Heart left ventricle (tissue), 16 donors: ENCODE results near the gene UBALD1. TPM values are rescaled to one million over a fixed set of nuclear protein-coding genes. Genes with fewer than 3 reads are reported as not detected.
A peak's percentile ranks its signal among the peaks of the same experiment; 100 is the strongest.

Experiments used
- ATAC-seq, 4 donors: fragments of 200-7000 bp; cut with Tn5 transposase; one replicate each; pipeline ENCODE4 v1.9.1; 2020 to 2022; ENCODE audit warnings: moderate library complexity in 4 of 4, mild to moderate bottlenecking in 3 of 4, moderate number of reproducible peaks in 1 of 4
- DNase-seq, 5 donors: peaks; one replicate each; pipeline ENCODE4 v3.0.0-alpha.2; 2020
- H3K27ac ChIP-seq, 12 donors: fragments of 200-600 bp; sonication (generic) in 4 of 12; one replicate each; pipeline versions ENCODE4 v1.5.0 to v1.8.0; 2016 to 2022; ENCODE audit warnings: mild to moderate bottlenecking in 2 of 12
- H3K27me3 ChIP-seq, 9 donors: fragments of 200-600 bp; sonication (generic) in 2 of 9; one replicate each; pipeline versions ENCODE4 v1.5.1 to v1.8.0; 2016 to 2022; ENCODE audit warnings: mild to moderate bottlenecking in 3 of 9
- H3K36me3 ChIP-seq, 9 donors: fragments of 200-600 bp; sonication (generic) in 2 of 9; one replicate each; pipeline versions ENCODE4 v1.5.0 to v1.8.0; 2018 to 2022; ENCODE audit warnings: mild to moderate bottlenecking in 2 of 9
- H3K4me1 ChIP-seq, 12 donors: fragments of 200-600 bp; sonication (generic) in 4 of 12; one replicate each; pipeline versions ENCODE4 v1.5.0 to v1.8.0; 2016 to 2022; ENCODE audit warnings: mild to moderate bottlenecking in 3 of 12
- H3K4me3 ChIP-seq, 12 donors: fragments of 200-600 bp; sonication (generic) in 4 of 12; one replicate each; pipeline versions ENCODE4 v1.5.0 to v1.8.0; 2017 to 2022; ENCODE audit warnings: mild to moderate bottlenecking in 9 of 12, moderate library complexity in 4 of 12
- H3K9me3 ChIP-seq, 12 donors: fragments of 200-600 bp; sonication (generic) in 4 of 12; one replicate each; pipeline versions ENCODE4 v1.5.0 to v1.8.0; 2016 to 2022; ENCODE audit warnings: mild to moderate bottlenecking in 1 of 12
- POLR2A ChIP-seq, 2 donors: fragments of 450-650 bp; IDR thresholded peaks; one replicate each; pipeline ENCODE4 v1.6.1; 2017; ENCODE audit warnings: antibody characterized with exemption in 2 of 2, mild to moderate bottlenecking in 2 of 2, moderate library complexity in 2 of 2
- WGBS, 4 donors: extraction: QIAGEN DNeasy Blood & Tissue Kit in 2 of 4; methylation state at CpG; one replicate each; pipeline versions ENCODE4 v1.1.5 to v1.1.7; 2013 to 2018; 5-methylcytosine and 5-hydroxymethylcytosine counted together
- intact Hi-C, 10 donors: fragments of 100-400 bp; cut with DNase I; formaldehyde crosslinking; loops; one replicate each; pipeline versions ENCODE4 v1.11.1 to v1.14.2; 2022
- polyA plus RNA-seq, 2 donors: library from polyadenylated mRNA; stranded (reverse); fragments of 200-250 nt; gene quantifications; one replicate each; pipeline ENCODE4 v1.2.3, GENCODE V29; 2013
- total RNA-seq, 9 donors: library from RNA; depleted of rRNA in 2 of 9; stranded (reverse); fragments of >200 nt in 2 of 9; fragmentation: NEBNext Ultra II Directional in 3 of 9; extraction: Animal tissue kit (Norgen Biotek cat#: 25700) in 3 of 9; gene quantifications; one replicate each; pipeline versions ENCODE4 v1.1.0 to v1.2.4, GENCODE V29; 2016 to 2023
- TF ChIP-seq, protein P1 (sequence below), 12 donors: fragments of 200-600 bp; sonication (generic) in 4 of 12; IDR thresholded peaks; one replicate each; pipeline versions ENCODE4 v1.5.0 to v1.8.0; 2018 to 2022; ENCODE audit warnings: antibody characterized with exemption in 12 of 12, mild to moderate bottlenecking in 5 of 12
- donor health status: ischemic (EF 13 %, LVEDD 7.1; RV severe dilation, severe dysfunction).
- donor health status: healthy with polysubstance abuse.
- donor health status: DM: no; HTN: yes; CAD: no.
- donor health status: DM: no; HTN: no; CAD: no.
- donor health status: ischemic (EF 25% LVEDD 6.9; RV normal size, moderate dysfunction).
- donor health status: ischemic (EF 25% LVEDD 5.7; RV mildly dilated, moderate dysfunction).
- donor health status: healthy.
- donor health status: DM: yes; HTN: yes; CAD: no.
- donor health status: ischemic (EF 35%, LVEDD 5.7; RV mildly dilated, moderate dysfunction).
- donor health status: nonischemic (EF 11% LVEDD 7.7; RV severe dilation, severe dysfunction).
- donor health status: DM: yes; HTN: yes; CAD: no.
- donor health status: PGD.
- donor health status: ischemic (EF 29% LVEDD 5.4; RV normal size, mild dysfunction).
- donor health status: nonischemic (EF 23%, LVEDD 6.1; RV moderate dilation, normal function).

The UBALD1 gene
- total and polyA plus RNA-seq, 11 donors: 9.1 to 38.9 (median 19.4) TPM

DNA sequence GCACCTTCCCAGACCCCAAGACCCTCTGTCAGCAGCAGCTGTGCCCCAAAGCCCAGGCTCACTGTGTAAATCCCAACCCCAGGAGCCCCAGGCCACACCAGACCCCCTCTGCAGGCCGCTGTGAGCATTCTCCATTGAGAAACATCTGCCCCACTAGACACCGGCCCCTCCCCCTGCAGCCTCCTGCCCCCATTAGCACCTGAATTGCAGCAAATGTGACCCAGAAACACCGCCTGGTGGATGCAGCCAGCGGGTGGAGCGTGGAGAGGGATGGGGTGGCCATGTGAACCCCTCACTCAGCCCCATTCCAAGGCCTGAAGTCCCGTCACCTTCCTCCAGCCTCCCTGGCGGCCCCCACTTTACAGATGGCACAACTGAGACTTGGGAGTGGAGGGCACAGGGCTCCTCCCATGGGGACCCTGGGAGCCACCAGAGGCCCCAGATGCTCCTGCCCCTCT, 2.2 kb downstream of the UBALD1 start:
- intact Hi-C loops: loop anchor here in 1 of 10 donors (5.0 kb wide), 1 partner anchor 80 kb away; no protein-coding TSS in a partner anchor
- Histone ChIP-seq H3K27ac (peak overlapping the region in 1 of 12 donors; percentile 95), H3K9me3 (no peaks in the 10 kb centered on the region), H3K36me3 (peaks cover 0 to 22% (median 12%) of the 10 kb centered on the region in 9 donors), H3K27me3 (no peaks in the 10 kb centered on the region), H3K4me3 (peak overlapping the region in 2 of 12 donors; percentile 77 to 88), H3K4me1 (peaks cover 4 to 57% (median 36%) of the 10 kb centered on the region in 12 donors)
- ATAC-seq: no peak
- TF ChIP-seq POLR2A (IDR thresholded peaks at IDR 0.05): no peak
- TF ChIP-seq, protein P1, sequence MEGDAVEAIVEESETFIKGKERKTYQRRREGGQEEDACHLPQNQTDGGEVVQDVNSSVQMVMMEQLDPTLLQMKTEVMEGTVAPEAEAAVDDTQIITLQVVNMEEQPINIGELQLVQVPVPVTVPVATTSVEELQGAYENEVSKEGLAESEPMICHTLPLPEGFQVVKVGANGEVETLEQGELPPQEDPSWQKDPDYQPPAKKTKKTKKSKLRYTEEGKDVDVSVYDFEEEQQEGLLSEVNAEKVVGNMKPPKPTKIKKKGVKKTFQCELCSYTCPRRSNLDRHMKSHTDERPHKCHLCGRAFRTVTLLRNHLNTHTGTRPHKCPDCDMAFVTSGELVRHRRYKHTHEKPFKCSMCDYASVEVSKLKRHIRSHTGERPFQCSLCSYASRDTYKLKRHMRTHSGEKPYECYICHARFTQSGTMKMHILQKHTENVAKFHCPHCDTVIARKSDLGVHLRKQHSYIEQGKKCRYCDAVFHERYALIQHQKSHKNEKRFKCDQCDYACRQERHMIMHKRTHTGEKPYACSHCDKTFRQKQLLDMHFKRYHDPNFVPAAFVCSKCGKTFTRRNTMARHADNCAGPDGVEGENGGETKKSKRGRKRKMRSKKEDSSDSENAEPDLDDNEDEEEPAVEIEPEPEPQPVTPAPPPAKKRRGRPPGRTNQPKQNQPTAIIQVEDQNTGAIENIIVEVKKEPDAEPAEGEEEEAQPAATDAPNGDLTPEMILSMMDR (IDR thresholded peaks at IDR 0.05): no peak
- DNase-seq: no peak
- WGBS, 4 donors: 88 to 97% (median 92%) methylated on average over 7 of the region's 7 CpGs

- Histone ChIP-seq H3K9me3 (no peaks in the 10 kb centered on the region), H3K27ac (peak overlapping the region in 1 of 12 donors; percentile 45), H3K36me3 (peaks cover 0 to 25% (median 14%) of the 10 kb centered on the region in 9 donors), H3K4me1 (peaks cover 4 to 47% (median 27%) of the 10 kb centered on the region in 12 donors), H3K4me3 (no peak overlapping the region), H3K27me3 (no peaks in the 10 kb centered on the region)
- DNase-seq: no peak
- 85 to 90% (median 87%) methylated on average over 21 to 22 of the region's 22 CpGs for WGBS, 4 donors
- no peak for TF ChIP-seq POLR2A (IDR thresholded peaks at IDR 0.05)
- TF ChIP-seq, protein P1 (IDR thresholded peaks at IDR 0.05): no peak
- intact Hi-C loops: loop anchor here in 1 of 10 donors (5.0 kb wide), 1 partner anchor 79 kb away; no protein-coding TSS in a partner anchor
- no peak for ATAC-seq
These were observed 3.2 kb downstream of the UBALD1 start for GRCh38 chr16:4611337-4612021.

GRCh38 chr16:4610011-4611005, 4.4 kb downstream of the UBALD1 start:
- ATAC-seq (no peak), DNase-seq (no peak)
- WGBS, 4 donors: 80 to 84% (median 82%) methylated on average over 22 to 32 of the region's 32 CpGs
- H3K36me3 ChIP-seq: peaks cover 0 to 25% (median 14%) of the 10 kb centered on the region in 9 donors
- H3K9me3 ChIP-seq: no peaks in the 10 kb centered on the region
- no peaks in the 10 kb centered on the region for H3K27me3 ChIP-seq
- H3K4me1 ChIP-seq: peaks cover 4 to 39% (median 20%) of the 10 kb centered on the region in 12 donors
- intact Hi-C loops: loop anchor here in 1 of 10 donors (5.0 kb wide), 1 partner anchor 78 kb away; no protein-coding TSS in a partner anchor
- no peak overlapping the region for H3K4me3 ChIP-seq
- TF ChIP-seq, protein P1 (IDR thresholded peaks at IDR 0.05): no peak
- TF ChIP-seq POLR2A (IDR thresholded peaks at IDR 0.05): no peak
- H3K27ac ChIP-seq: peak overlapping the region in 1 of 12 donors; percentile 45
